Endodermal cell (in vitro differentiated cells): ENCODE measurements around the gene ALPK1. TPM values are rescaled to one million over a fixed set of nuclear protein-coding genes. Genes with fewer than 3 reads are reported as not detected.
"Not testable (repeated sequence)": the region's sequence is repeated elsewhere in the genome, so short reads cannot be mapped to it uniquely, and the experiment has no call there.

ENCODE experiments used
- DNase-seq: peaks from one replicate; pipeline ENCODE4 v3.0.0-alpha.2; 2017
- H3K27ac ChIP-seq: 2 replicates; pipeline ENCODE4 v1.5.1; 2013; ENCODE audit warnings: mild to moderate bottlenecking, low read depth, low read length, moderate library complexity
- H3K27me3 ChIP-seq: 2 replicates; pipeline ENCODE4 v1.6.1; 2013; ENCODE audit warnings: mild to moderate bottlenecking, low read length, moderate library complexity; ENCODE audit not compliant: insufficient read depth, control insufficient read depth, poor library complexity, severe bottlenecking
- H3K36me3 ChIP-seq: 2 replicates; pipeline ENCODE4 v1.7.0; 2013; ENCODE audit warnings: mild to moderate bottlenecking, low read length, moderate library complexity; ENCODE audit not compliant: control insufficient read depth, insufficient read depth
- H3K4me1 ChIP-seq: one replicate; pipeline ENCODE4 v1.7.0; 2013; ENCODE audit warnings: low read length; ENCODE audit not compliant: control insufficient read depth, insufficient read depth
- H3K4me3 ChIP-seq: 2 replicates; pipeline ENCODE4 v1.5.1; 2013; ENCODE audit warnings: mild to moderate bottlenecking, low read length, moderate library complexity
- H3K9ac ChIP-seq: 2 replicates; pipeline ENCODE4 v1.6.1; 2013; ENCODE audit warnings: mild to moderate bottlenecking, low read length, moderate library complexity; ENCODE audit not compliant: poor library complexity, severe bottlenecking; ENCODE audit errors: extremely low read depth
- H3K9me3 ChIP-seq: 2 replicates; pipeline ENCODE4 v1.6.1; 2013; ENCODE audit warnings: mild to moderate bottlenecking, low read length, moderate library complexity; ENCODE audit not compliant: control insufficient read depth
- H3K27ac Mint-ChIP-seq: 2 replicates; pipeline ENCODE4 v1.8.0; 2020; ENCODE audit warnings: mixed read lengths
- H3K27me3 Mint-ChIP-seq: 2 replicates; pipeline ENCODE4 v1.8.0; 2021; ENCODE audit warnings: mild to moderate bottlenecking, mixed read lengths; ENCODE audit not compliant: insufficient read depth
- H3K36me3 Mint-ChIP-seq: 2 replicates; pipeline ENCODE4 v1.8.0; 2020; ENCODE audit warnings: low read depth, mixed read lengths
- H3K4me1 Mint-ChIP-seq: 2 replicates; pipeline ENCODE4 v1.8.0; 2020; ENCODE audit warnings: mixed read lengths
- H3K4me3 Mint-ChIP-seq: 2 replicates; pipeline ENCODE4 v1.8.0; 2020; ENCODE audit warnings: mild to moderate bottlenecking, moderate library complexity, mixed read lengths
- H3K9me3 Mint-ChIP-seq: 2 replicates; pipeline ENCODE4 v1.8.0; 2020; ENCODE audit warnings: mild to moderate bottlenecking, mixed read lengths
- CTCF ChIP-seq: fragments of 200-600 bp; sonication (generic); conservative IDR thresholded peaks from 2 replicates; pipeline ENCODE4 v1.5.0; 2021; ENCODE audit warnings: antibody characterized with exemption, mild to moderate bottlenecking
- WGBS, 2 experiments: methylation state at CpG; one replicate each; pipeline versions ENCODE4 v1.1.5 to v1.1.7; 2013; ENCODE audit warnings: missing lambda C conversion rate in 2 of 2, mixed read lengths in 1 of 2; ENCODE audit not compliant: insufficient coverage in 1 of 2, insufficient read length in 1 of 2; 5-methylcytosine and 5-hydroxymethylcytosine counted together
- total RNA-seq, 2 donors: library from RNA; stranded (reverse); fragmentation: NEBNext Ultra II Directional in 1 of 2; extraction: Animal tissue kit (Norgen Biotek cat#: 25700) in 1 of 2; gene quantifications; 2 replicates in 1 of 2; 3 replicates in 1 of 2; pipeline ENCODE4 v1.2.1, GENCODE V29; 2021

The ALPK1 gene
- total RNA-seq, 2 donors from 2014 or later: 0.24 to 0.44 TPM

GRCh38 chr4:112280386-112281056, 16.6 kb upstream of the ALPK1 start:
- H3K27ac ChIP-seq: no peak overlapping the region
- H3K27me3 Mint-ChIP-seq: peaks cover 13% of the 10 kb centered on the region
- no peak for DNase-seq
- H3K4me3 Mint-ChIP-seq: no peak overlapping the region
- no peak overlapping the region for H3K27ac Mint-ChIP-seq
- no peak overlapping the region for H3K4me3 ChIP-seq
- no peak overlapping the region for H3K9ac ChIP-seq
- no peaks in the 10 kb centered on the region for H3K4me1 ChIP-seq
- peaks cover 11% of the 10 kb centered on the region for H3K27me3 ChIP-seq
- no peaks in the 10 kb centered on the region for H3K9me3 ChIP-seq
- WGBS, 2 experiments: 75 to 76% methylated on average over 5 of the region's 5 CpGs
- no peak for TF ChIP-seq CTCF
- peaks cover 9% of the 10 kb centered on the region for H3K4me1 Mint-ChIP-seq
- peaks cover 7% of the 10 kb centered on the region for H3K36me3 Mint-ChIP-seq
- no peaks in the 10 kb centered on the region for H3K36me3 ChIP-seq
- H3K9me3 Mint-ChIP-seq: peaks cover 4% of the 10 kb centered on the region

- H3K27ac Mint-ChIP-seq, H3K9me3 Mint-ChIP-seq, H3K9ac ChIP-seq, H3K9me3 ChIP-seq, H3K36me3 ChIP-seq, H3K4me3 ChIP-seq, H3K4me1 Mint-ChIP-seq, H3K27ac ChIP-seq, H3K36me3 Mint-ChIP-seq, DNase-seq, H3K4me3 Mint-ChIP-seq, H3K4me1 ChIP-seq: not testable (repeated sequence)
- WGBS, 2 experiments: 92 to 100% methylated on average over 1 to 2 of the region's 2 CpGs
- H3K27me3 Mint-ChIP-seq: peaks cover 25% of the 10 kb centered on the region
- H3K27me3 ChIP-seq: peaks cover 17% of the 10 kb centered on the region
Observed at GRCh38 chr4:112281895-112282398, 15.2 kb upstream of the ALPK1 start.

GRCh38 chr4:112282860-112283667, 14.1 kb upstream of the ALPK1 start:
- H3K4me1 Mint-ChIP-seq: peaks cover 9% of the 10 kb centered on the region

More at GRCh38 chr4:112282860-112283667, 14.1 kb upstream of the ALPK1 start:
- no peak for TF ChIP-seq CTCF
- Histone ChIP-seq H3K4me1 (no peaks in the 10 kb centered on the region), H3K4me3 (no peak overlapping the region), H3K36me3 (no peaks in the 10 kb centered on the region), H3K27ac (no peak overlapping the region), H3K9me3 (no peaks in the 10 kb centered on the region), H3K9ac (no peak overlapping the region), H3K27me3 (peaks cover 17% of the 10 kb centered on the region)
- DNase-seq: no peak
- Mint-ChIP-seq H3K4me3 (no peak overlapping the region), H3K27me3 (peaks cover 25% of the 10 kb centered on the region), H3K27ac (no peak overlapping the region), H3K9me3 (peaks cover 4% of the 10 kb centered on the region), H3K36me3 (peaks cover 7% of the 10 kb centered on the region)
- 92 to 96% methylated on average over 4 of the region's 4 CpGs for WGBS, 2 experiments
